ENCODE measurements around the gene HINT2. TPM values are rescaled to one million over a fixed set of nuclear protein-coding genes. Genes with fewer than 3 reads are reported as not detected.

The HINT2 gene
- 10 to 100 TPM; 59.6 to 61.1 TPM for total RNA-seq

GRCh38 chr9:35814841-35815543, at the start of gene HINT2:
Gene HINT2 (minus strand): TSS chr9:35815042. CDS start chr9:35814979, 63 bp downstream.

GRCh38 chr9:35829084-35829763, 14.4 kb upstream of the HINT2 start, which contains the start of gene TMEM8B:
Gene TMEM8B (plus strand): TSS chr9:35829228. CDS start chr9:35829448, 220 bp downstream.

DNA sequence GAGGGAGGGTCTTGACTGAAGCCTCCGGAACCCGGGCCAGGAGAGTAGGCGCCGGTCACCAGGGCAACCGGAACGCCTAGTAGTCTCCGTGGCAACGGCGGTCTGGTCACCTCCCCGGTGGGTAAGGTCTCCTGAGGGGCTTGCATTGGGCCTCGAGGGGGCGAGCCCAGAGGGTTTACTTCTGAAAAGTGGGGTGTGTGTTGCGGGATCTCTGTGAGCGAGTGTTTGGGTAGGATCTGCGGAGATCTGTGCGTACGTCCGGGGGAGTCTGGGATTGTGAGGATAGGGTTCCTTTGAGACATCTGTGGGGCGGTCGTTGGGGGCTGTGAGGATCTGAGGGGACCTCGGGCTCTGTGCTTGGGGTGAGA, 13.9 kb upstream of the HINT2 start, which contains the start of gene FAM221B:
Gene FAM221B, minus strand, starts transcription at position 17 of the 368 bp plus-strand sequence. CDS start 2,571 bp downstream, outside the sequence.

GRCh38 chr9:35812025-35812602, 2.7 kb downstream of the HINT2 start, which contains the start of gene SPAG8:
Gene SPAG8 (minus strand): TSS chr9:35812262. CDS start chr9:35812147, 115 bp downstream.

DNA sequence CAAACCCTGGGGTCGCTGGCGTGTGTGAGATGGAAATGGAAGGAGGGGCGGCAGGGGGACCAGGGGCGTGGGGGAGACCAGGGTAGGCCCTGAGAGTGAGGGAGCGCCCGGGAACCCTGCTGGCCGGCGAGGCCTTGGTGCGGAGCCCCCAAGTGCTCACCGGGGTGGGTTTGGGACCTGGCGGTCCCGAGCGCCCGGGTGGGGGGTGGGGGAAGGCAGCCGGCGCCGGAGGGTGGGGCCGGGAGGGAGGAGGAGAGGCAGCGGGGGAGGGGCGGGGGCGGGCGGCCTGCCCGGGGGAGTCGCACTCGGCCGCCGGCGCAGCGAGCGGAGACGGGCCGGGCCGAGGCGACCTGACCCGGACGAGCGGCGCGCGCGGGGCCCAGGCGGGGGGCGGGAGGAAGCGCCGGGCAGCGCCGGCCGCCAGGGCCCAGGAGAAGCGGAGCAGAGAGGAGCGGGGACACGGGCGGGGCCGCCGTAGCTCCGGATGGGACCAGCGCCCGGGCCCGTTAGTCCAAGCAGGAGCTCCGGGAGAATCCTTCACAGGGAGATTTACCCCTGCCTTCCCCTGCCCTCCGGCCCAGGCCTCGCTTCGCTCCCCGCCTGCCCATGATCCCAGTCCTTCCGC, 23.4 kb downstream of the HINT2 start, which contains the start of gene NPR2:
Gene NPR2, plus strand, starts transcription at position 295 of the 625 bp plus-strand sequence. CDS start 818 bp downstream, outside the sequence.

Other genes starting within 250 kb of the HINT2 start
- gene TESK1, start 209.8 kb downstream of the HINT2 start, total RNA-seq = 10 to 100 TPM; 33.8 to 35.3 TPM
- 1 to 10 TPM; 6.1 to 6.7 TPM for gene CD72, start 196.6 kb downstream of the HINT2 start, total RNA-seq
- gene SIT1, start 164.1 kb downstream of the HINT2 start, total RNA-seq = 100 to 1,000 TPM; 191 to 193 TPM
- gene RMRP, start 157.0 kb downstream of the HINT2 start, total RNA-seq = over 10,000 TPM in 1 of 2 experiments, 1,000 to 10,000 TPM in 1; 9,431 to 11,936 TPM
- 10 to 100 TPM; 34.3 to 37.9 TPM for gene CCDC107, start 156.8 kb downstream of the HINT2 start, total RNA-seq
- 10 to 100 TPM; 13.8 to 14.5 TPM for gene ARHGEF39, start 149.8 kb downstream of the HINT2 start, total RNA-seq
- under 1 TPM in 1 of 2 experiments, not detected in 1; 0.24 TPM for gene CA9, start 141.1 kb downstream of the HINT2 start, total RNA-seq
- 10 to 100 TPM; 14.9 to 17.2 TPM for gene TPM2, start 125.1 kb downstream of the HINT2 start, total RNA-seq
- 100 to 1,000 TPM; 332 to 348 TPM for gene TLN1, start 82.8 kb downstream of the HINT2 start, total RNA-seq
- gene CREB3, start 82.4 kb downstream of the HINT2 start, total RNA-seq = 10 to 100 TPM; 17.9 to 18.1 TPM
- 10 to 100 TPM; 53.8 to 55.3 TPM for gene GBA2, start 65.8 kb downstream of the HINT2 start, total RNA-seq
- gene RGP1, start 65.8 kb downstream of the HINT2 start, total RNA-seq = 10 to 100 TPM; 28.1 to 28.8 TPM
- not detected for gene MSMP, start 60.8 kb downstream of the HINT2 start, total RNA-seq
- gene NPR2, start 23.5 kb downstream of the HINT2 start, total RNA-seq = 10 to 100 TPM in 1 of 2 experiments, 1 to 10 TPM in 1; 8.6 to 10.5 TPM
- gene SPAG8, start 2.8 kb downstream of the HINT2 start, total RNA-seq = 1 to 10 TPM; 1.3 to 1.8 TPM
- gene FAM221B, start 13.7 kb upstream of the HINT2 start, total RNA-seq = not detected
- 1 to 10 TPM; 2.7 to 3.0 TPM for gene TMEM8B, start 14.2 kb upstream of the HINT2 start, total RNA-seq
- not detected for gene OR13J1, start 55.4 kb upstream of the HINT2 start, total RNA-seq
- not detected for gene HRCT1, start 91.2 kb upstream of the HINT2 start, total RNA-seq
- gene SPAAR, start 94.4 kb upstream of the HINT2 start, total RNA-seq = not detected
- not detected for gene OR2S2, start 143.1 kb upstream of the HINT2 start, total RNA-seq
- gene RECK, start 221.9 kb upstream of the HINT2 start, total RNA-seq = 1 to 10 TPM; 6.5 to 6.6 TPM

Measured in activated naive CD4-positive, alpha-beta T cell treated with anti-CD3 and anti-CD28 coated beads, Interleukin-2, amount 10 ng/mL, durations not matched to agents 5 hours and 36 hours (primary cell).